Umbilical cord (tissue), 2 donors: ENCODE results near the gene LRRC47. TPM values are rescaled to one million over a fixed set of nuclear protein-coding genes. Genes with fewer than 3 reads are reported as not detected.

Experiments
- DNase-seq: peaks from one replicate; pipeline ENCODE4 v3.0.0-alpha.2; 2015; ENCODE audit warnings: low spot score
- total RNA-seq: library from RNA; depleted of rRNA; stranded (reverse); fragments of >200 nt; gene quantifications from one replicate; pipeline ENCODE4 v1.2.3, GENCODE V29; 2014; ENCODE audit warnings: low replicate concordance; ENCODE audit not compliant: insufficient read depth

The LRRC47 gene
- total RNA-seq, 1 donor from 2014 or later, result 18.5 TPM

DNA sequence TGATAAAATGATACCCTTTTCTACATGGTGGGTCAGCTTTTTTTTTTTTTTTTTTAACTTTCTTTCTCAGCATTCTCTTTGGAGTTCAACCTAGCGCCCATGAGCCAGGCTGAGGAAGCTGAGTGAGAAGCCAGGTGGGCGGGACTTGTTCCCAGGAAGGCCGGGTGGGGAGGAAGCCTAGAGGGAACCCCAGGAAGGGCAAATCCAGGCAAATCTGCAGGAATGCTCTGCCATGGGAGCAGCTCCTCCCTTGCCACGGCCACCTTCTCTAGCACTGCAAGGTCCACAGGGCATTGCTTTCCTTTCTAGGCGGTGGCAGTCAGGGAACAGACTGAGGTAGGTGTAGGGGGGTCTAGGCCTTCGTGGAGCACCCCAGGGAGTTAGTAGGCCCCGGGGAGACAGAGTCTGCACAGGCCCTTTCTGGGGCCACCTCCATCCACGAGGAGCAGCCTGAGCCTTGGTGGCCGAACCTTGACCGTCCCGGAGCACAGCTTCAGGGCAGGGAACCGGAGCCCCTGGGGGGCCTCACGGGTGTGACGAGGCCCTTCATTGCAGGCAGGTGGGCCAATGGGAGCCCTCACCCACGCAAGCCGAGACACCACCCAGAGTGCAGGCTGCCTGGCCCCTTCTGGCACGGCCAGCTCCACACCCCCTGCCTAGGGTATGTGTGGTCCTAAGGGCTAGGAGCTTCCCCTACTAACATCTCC, 62.3 kb downstream of the LRRC47 start:
- no peak for DNase-seq

DNA sequence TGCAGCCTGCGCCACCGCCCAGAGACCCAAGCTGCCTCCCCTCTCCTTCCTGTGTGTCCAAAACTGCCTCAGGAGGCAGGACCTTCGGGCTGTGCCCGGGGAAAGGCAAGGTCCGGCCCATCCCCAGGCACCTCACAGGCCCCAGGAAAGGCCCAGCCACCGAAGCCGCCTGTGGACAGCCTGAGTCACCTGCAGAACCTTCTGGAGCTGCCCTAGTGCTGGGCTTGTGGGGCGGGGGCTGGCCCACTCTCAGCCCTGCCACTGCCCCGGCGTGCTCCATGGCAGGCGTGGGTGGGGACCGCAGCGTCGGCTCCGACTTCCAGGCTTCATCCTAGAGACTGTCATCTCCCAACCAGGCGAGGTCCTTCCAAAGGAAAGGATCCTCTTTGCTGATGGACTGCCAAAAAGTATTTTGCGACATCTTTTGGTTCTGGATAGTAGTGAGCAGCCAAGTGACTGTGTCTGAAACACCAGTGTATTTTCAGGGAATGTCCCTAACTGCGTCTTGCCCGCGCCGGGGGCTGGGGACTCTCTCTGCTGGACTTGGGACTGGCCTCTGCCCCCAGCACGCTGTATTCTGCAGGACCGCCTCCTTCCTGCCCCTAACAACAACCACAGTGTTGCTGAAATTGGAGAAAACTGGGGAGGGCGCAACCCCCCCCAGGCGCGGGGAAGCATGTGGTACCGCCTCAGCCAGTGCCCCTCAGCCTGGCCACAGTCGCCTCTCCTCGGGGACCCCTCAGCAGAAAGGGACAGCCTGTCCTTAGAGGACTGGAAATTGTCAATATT, 63.0 kb downstream of the LRRC47 start:
- no peak for DNase-seq

DNA sequence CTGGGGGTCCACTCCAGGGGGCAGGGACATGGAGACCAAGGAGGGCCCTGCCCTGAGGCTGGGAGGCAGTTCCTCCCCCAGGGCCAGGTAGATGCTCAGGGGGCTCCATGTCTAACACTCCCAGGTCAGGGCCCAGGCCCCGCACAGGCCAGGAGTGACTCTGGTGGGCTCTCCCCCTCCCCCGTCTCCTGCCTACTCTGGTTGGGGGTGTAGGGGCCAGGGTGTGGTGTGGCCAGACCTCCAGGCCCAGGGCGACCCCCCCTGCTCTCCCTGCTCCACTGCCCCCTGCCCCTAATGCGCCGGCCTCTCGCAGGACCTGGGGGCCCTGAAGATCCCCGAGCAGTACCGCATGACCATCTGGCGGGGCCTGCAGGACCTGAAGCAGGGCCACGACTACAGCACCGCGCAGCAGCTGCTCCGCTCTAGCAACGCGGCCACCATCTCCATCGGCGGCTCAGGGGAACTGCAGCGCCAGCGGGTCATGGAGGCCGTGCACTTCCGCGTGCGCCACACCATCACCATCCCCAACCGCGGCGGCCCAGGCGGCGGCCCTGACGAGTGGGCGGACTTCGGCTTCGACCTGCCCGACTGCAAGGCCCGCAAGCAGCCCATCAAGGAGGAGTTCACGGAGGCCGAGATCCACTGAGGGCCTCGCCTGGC, 63.7 kb downstream of the LRRC47 start:
- peak; percentile 27 for DNase-seq

DNA sequence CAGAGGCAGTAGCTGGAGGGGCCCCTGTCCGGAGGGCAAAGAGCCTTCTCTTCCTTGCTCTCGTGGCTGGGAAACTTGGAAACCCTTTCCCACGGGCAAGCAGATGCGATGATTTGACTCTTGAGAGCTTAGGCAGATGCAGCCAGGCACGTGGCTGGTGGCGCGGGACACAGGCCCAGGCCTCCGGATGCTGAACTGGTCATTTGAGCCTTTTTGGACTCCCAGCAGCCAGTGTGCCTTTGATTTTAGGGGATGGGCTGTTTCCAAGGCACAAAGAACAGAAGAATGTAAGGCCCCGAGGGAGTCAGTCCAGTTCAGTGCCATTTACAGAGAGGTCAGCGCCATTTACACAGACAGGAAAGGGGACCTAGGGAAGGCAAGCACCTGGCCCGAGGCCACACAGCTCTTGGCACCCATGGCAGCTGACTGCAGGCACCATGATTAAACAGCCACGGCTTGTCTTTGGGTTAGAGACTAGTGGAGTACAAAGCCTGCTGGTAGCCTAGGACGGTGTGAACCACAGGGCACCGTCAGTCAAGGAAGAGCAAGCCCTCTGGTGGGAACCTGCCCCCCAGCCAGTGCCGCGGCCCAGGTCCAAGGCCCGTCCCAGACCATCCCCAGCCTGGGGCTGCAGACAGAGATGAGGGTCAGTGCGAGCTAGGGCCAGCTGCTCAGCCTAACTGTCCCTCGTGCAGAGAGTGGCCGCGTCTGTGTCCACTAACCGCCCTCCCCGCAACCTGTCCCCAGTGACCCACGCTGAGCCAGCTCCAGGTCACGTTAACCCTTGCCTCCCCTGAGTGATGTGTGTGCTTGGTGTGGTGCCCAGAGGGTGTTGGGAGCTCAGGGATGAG, 64.5 kb downstream of the LRRC47 start:
- no peak for DNase-seq

DNA sequence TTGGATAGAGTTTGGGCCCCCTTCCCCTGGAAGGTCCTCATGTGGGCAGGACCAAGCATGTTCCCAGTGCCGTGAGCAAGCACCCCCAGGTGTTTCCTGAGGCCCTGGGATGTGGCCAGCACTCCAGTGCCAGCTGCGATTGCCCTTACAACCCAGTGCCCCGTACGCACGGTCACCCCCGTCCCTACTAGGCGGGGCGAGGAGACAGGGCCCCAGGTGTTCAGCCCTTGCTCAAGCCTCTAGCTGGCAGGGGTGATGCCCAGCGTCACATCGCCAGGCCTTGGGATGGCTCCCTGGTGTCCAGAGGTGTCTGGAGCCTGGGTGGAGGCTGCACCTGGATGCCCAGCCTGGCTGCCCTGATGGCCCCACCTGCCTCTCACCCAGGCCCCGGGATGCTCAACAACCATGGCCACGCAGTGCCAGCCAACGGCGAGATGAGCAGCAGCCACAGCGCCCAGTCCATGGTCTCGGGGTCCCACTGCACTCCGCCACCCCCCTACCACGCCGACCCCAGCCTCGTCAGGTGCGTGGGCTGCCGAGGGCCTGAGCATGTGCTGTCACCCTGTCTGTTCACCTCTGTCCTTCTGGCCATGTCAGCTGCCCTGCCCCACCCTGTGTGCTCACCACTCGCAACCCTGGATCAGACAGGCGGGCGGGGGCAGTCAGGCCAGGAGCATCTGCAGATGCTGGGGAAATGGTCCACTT, 65.6 kb downstream of the LRRC47 start:
- no peak for DNase-seq

DNA sequence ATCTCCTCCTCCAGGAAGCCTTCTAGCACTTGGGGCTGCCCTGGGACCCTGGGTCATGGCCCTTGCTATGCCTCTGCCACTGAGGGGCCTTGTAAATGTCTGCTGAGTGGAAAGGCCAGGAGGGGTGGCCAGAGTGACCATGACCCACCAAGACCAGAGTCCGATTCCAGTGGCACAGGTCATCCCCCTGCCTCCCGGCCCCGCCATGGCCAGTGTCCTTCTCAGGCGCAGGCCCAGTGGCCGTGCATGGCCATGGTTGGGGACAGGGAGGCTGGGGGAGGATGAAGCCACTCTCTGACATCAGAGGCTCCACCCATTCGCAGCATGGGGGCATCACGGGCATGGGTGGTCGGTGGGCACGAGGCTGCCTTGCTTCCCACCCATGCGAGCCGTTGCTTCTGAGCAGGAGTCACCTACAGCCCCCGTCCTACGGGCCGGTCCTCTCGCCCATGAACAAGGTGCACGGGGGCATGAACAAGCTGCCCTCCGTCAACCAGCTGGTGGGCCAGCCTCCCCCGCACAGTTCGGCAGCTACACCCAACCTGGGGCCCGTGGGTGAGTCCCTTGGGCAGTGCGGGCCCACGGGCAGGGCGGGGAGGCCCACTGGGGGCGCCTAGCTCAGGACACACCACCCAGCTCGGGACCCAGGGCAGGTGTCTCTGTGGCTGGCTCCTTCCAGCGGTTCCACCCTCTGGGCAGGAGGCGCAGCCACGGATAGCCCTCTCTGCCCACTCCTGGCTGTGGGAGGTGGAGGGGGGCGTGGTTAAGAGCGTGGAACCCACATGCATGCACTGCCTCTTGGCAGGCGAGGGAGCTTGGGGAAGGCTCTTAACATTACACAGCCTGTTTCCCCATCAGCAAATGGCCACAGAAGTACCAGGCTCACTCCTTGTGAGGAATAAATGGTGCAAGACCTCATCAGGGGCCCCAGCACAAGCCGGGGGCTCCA, 66.4 kb downstream of the LRRC47 start:
- no peak for DNase-seq

Other genes with a start within 250 kb of the LRRC47 start
- 45.3 TPM for gene MEGF6, start 185.0 kb downstream of the LRRC47 start, total RNA-seq
- gene TPRG1L, start 171.5 kb downstream of the LRRC47 start, total RNA-seq, result 14.7 TPM
- 6.0 TPM for gene WRAP73, start 146.4 kb downstream of the LRRC47 start, total RNA-seq
- gene TP73, start 144.0 kb downstream of the LRRC47 start, total RNA-seq, result not detected
- gene CCDC27, start 44.0 kb downstream of the LRRC47 start, total RNA-seq, result 0.24 TPM
- gene SMIM1, start 23.7 kb downstream of the LRRC47 start, total RNA-seq, result not detected
- 61.9 TPM for gene CEP104, start 60.7 kb upstream of the LRRC47 start, total RNA-seq
- gene DFFB, start 61.0 kb upstream of the LRRC47 start, total RNA-seq, result 15.2 TPM
- 28.4 TPM for gene C1orf174, start 103.8 kb upstream of the LRRC47 start, total RNA-seq